NCI-H1930 (cell line): ENCODE data around the gene VPS52.
"Not testable (repeated sequence)": the region's sequence is repeated elsewhere in the genome, so short reads cannot be mapped to it uniquely, and the experiment has no call there.

Experiments
- DNase-seq, 2 experiments: peaks; one replicate each; lab custom pipeline; 2025; lab: John Stamatoyannopoulos, UW

Gene VPS52

GRCh38 chr6:33249732-33250630 is 21.7 kb downstream of the VPS52 start:
- DNase-seq = no peak

GRCh38 chr6:33248932-33249731 is 22.5 kb downstream of the VPS52 start:
- peak; percentile 92 to 96 for DNase-seq

- DNase-seq = no peak
Measured at GRCh38 chr6:33248643-33248931, 23.1 kb downstream of the VPS52 start.

GRCh38 chr6:33247977-33248642 is 23.6 kb downstream of the VPS52 start:
- DNase-seq = peak; percentile 63 to 74

GRCh38 chr6:33243476-33243875 is 28.2 kb downstream of the VPS52 start:
- DNase-seq = no peak

GRCh38 chr6:33241968-33242367 is 29.7 kb downstream of the VPS52 start:
- DNase-seq = no peak

GRCh38 chr6:33237741-33238140 is 33.9 kb downstream of the VPS52 start:
- no peak for DNase-seq

GRCh38 chr6:33236852-33237251 is 34.8 kb downstream of the VPS52 start:
- no peak for DNase-seq

GRCh38 chr6:33236328-33236727 is 35.3 kb downstream of the VPS52 start:
- no peak for DNase-seq

GRCh38 chr6:33235221-33235634 is 36.4 kb downstream of the VPS52 start:
- no peak for DNase-seq

GRCh38 chr6:33226503-33227120 is 45.1 kb downstream of the VPS52 start:
- not testable (repeated sequence) for DNase-seq

GRCh38 chr6:33217681-33218080 is 54.0 kb downstream of the VPS52 start:
- DNase-seq = no peak

GRCh38 chr6:33217246-33217645 is 54.4 kb downstream of the VPS52 start:
- no peak for DNase-seq

GRCh38 chr6:33216117-33216649 is 55.5 kb downstream of the VPS52 start:
- DNase-seq = no peak

- no peak for DNase-seq
Measured at GRCh38 chr6:33215271-33216116, 56.2 kb downstream of the VPS52 start.

GRCh38 chr6:33213989-33214335 is 57.7 kb downstream of the VPS52 start:
- DNase-seq = no peak

- DNase-seq = no peak
Measured at GRCh38 chr6:33213166-33213988, 58.3 kb downstream of the VPS52 start.

GRCh38 chr6:33212857-33213165 is 58.9 kb downstream of the VPS52 start:
- no peak for DNase-seq

GRCh38 chr6:33211666-33212422 is 59.8 kb downstream of the VPS52 start:
- no peak for DNase-seq

- no peak for DNase-seq
Measured at GRCh38 chr6:33211136-33211535, 60.5 kb downstream of the VPS52 start.
